KOPT-K1 (cell line): ENCODE measurements around the gene ZNRF2.
A peak's percentile ranks its signal among the peaks of the same experiment; 100 is the strongest.
"Not testable (repeated sequence)": the region's sequence is repeated elsewhere in the genome, so short reads cannot be mapped to it uniquely, and the experiment has no call there.

Experiments
- H3K27ac ChIP-seq: fragments of 200-600 bp; sonication (generic); 2 replicates; pipeline ENCODE4 v1.5.1; 2016; ENCODE audit warnings: antibody characterized with exemption, mild to moderate bottlenecking, low read depth, low read length; ENCODE audit not compliant: poor library complexity, severe bottlenecking
- H3K36me3 ChIP-seq: fragments of 200-600 bp; sonication (generic); 2 replicates; pipeline ENCODE4 v1.5.1; 2017; ENCODE audit warnings: antibody characterized with exemption, mild to moderate bottlenecking, low read length, moderate library complexity; ENCODE audit not compliant: insufficient read depth
- H3K9me3 ChIP-seq: fragments of 200-600 bp; sonication (generic); 2 replicates; pipeline ENCODE4 v1.5.1; 2017; ENCODE audit warnings: antibody characterized with exemption, low read length, mild to moderate bottlenecking; ENCODE audit not compliant: insufficient read depth, poor library complexity, severe bottlenecking

Gene ZNRF2

DNA sequence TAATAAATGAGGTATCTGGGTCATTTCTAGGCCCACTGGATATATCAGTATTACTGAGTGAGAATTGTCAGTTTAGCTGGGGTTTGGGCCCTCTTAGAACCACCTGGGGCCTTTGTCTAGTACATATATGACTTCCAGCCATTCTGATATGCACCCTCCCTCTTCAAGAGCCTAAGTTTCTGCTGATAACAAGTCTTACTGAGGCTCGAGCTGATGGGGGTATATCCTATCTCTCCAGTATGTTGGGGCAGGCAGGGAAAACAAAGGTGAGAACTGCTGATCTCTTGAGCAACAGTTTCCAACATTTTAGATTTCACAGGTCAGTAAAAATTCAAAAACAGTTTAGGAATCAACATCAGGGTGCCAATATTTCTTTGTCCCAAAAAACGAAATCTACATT, 10.8 kb upstream of the ZNRF2 start:
- Histone ChIP-seq H3K36me3 (no peaks in the 10 kb centered on the region), H3K27ac (no peak overlapping the region), H3K9me3 (no peaks in the 10 kb centered on the region)

DNA sequence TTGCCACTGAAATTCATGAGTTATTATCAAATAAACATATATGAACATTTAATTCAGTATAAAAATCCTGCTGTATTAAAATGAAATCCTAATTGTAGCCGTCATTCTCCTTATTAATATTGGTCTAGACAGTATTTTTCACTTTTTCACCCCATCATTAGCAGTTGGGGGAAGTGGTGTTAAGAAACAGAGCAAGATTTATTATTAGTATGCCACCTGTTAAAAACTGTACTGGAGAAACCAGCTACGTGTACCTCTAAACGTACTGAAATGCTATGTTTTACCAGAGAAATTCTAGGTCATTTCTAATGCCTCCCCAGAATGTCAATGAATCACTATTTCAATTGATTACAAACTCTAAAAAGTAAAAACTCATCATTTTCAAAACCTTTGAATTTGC, 9.8 kb upstream of the ZNRF2 start:
- Histone ChIP-seq H3K27ac (no peak overlapping the region), H3K36me3 (no peaks in the 10 kb centered on the region), H3K9me3 (no peaks in the 10 kb centered on the region)

- no peaks in the 10 kb centered on the region for H3K36me3 ChIP-seq
Observed at GRCh38 chr7:30276203-30276900, 8.0 kb upstream of the ZNRF2 start.

DNA sequence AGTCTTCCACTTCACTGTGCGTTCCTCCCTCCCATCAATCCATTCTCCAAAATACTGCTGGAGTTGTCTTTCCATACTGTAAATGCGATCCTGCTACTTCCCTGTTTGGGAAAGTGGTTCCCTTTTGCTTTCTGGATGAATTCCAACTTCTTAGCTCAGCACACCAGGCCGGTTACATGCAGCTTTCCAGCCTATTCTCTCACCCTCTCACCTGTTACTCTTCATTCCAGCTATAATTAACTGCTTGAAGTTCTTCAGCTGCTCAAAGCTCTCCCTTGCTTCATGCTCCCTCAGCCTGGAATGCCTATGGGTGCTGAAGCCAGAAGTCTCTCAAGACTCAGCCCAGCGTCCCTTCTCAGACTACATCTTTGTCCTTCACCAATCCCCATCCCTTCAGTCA, 6.0 kb upstream of the ZNRF2 start:
- H3K36me3 ChIP-seq: no peaks in the 10 kb centered on the region
- H3K27ac ChIP-seq: no peak overlapping the region
- H3K9me3 ChIP-seq: no peaks in the 10 kb centered on the region

More at GRCh38 chr7:30276203-30276900, 8.0 kb upstream of the ZNRF2 start:
- Histone ChIP-seq H3K27ac (no peak overlapping the region), H3K9me3 (no peaks in the 10 kb centered on the region)

DNA sequence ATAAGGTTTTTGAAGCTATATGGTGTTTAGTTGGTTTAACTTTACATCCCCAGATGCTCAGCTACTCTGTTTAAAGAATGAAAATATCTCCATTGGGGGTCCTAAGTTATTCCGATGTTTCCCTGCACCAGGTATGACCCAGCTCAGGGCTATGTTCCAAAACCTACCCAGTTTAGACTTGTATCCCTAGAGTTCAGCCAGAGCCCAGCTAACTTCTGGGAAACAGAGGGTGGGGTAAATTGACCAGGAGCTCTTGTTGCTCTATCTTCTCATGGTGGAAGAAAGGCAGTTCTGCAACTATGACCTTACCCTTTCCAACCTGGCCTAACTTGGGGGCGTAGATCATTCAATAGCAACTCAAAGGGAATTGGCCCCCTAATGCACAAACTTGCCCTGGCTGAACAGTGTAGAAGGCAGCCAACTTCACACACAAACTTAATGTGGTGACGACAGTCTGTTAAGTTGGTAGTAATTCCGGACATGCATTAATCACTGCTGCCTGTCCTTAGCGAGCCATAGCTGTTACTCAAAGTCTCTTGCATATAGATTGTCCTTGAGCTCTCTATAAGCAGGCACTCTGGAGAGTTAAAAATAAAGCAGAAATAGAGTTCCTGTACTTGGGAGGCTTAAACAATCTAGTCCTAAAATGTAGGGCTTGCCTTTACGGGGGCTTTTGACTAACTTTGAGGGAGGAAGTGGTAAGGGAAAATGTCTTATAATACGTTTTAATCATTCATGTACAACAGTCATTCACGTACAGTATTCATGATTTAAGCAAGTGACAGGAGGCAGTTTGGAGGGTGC, 5.3 kb upstream of the ZNRF2 start:
- no peaks in the 10 kb centered on the region for H3K9me3 ChIP-seq
- no peak overlapping the region for H3K27ac ChIP-seq
- no peaks in the 10 kb centered on the region for H3K36me3 ChIP-seq

- no peaks in the 10 kb centered on the region for H3K9me3 ChIP-seq
- H3K27ac ChIP-seq: no peak overlapping the region
- no peaks in the 10 kb centered on the region for H3K36me3 ChIP-seq
Observed at GRCh38 chr7:30279653-30279904, 4.8 kb upstream of the ZNRF2 start.

GRCh38 chr7:30280631-30281030, 3.8 kb upstream of the ZNRF2 start:
- Histone ChIP-seq H3K36me3 (no peaks in the 10 kb centered on the region), H3K27ac (no peak overlapping the region), H3K9me3 (no peaks in the 10 kb centered on the region)

DNA sequence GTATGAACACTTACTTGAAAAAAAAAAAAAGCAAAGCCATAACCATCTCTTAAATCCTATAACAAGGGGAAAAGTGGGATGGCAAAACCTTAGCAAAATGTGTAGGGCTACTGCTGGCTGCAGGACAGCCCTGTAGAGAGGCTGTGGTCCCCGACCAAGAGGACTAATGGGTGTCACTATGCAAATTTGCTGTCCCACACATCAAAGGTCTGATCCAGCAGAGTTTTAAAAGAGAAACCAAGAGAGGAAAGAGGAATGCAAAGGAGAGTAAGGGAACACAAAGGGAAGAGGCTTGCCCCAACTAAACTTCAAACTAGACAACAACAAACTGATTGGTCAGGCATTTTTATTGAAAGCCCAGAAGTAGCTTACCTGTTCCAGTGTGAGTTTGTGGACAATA, 3.1 kb upstream of the ZNRF2 start:
- H3K36me3 ChIP-seq: no peaks in the 10 kb centered on the region
- no peaks in the 10 kb centered on the region for H3K9me3 ChIP-seq
- no peak overlapping the region for H3K27ac ChIP-seq

DNA sequence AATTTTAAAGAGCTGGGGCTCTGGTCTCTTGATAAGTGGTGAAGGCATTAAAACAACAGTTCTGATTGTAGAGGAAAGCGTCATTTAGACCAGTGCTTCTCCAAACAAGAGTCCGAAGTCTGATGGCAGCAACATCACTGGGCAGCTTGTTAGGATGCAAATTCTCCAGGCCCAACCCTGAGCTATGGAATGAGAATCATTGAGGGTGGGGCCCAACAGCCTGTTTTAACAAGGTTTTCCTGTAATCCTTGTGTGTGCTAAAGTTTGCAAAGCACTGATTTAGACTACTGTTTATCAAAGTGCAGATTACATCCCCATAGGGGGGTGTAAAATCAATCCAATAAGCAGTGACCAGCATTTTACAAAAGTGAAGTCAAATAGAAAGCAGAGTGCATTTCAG, 2.6 kb upstream of the ZNRF2 start:
- Histone ChIP-seq H3K36me3 (no peaks in the 10 kb centered on the region), H3K27ac (no peak overlapping the region), H3K9me3 (no peaks in the 10 kb centered on the region)

- Histone ChIP-seq H3K36me3 (no peaks in the 10 kb centered on the region), H3K9me3 (no peaks in the 10 kb centered on the region), H3K27ac (no peak overlapping the region)
Observed at GRCh38 chr7:30282735-30283134, 1.7 kb upstream of the ZNRF2 start.

DNA sequence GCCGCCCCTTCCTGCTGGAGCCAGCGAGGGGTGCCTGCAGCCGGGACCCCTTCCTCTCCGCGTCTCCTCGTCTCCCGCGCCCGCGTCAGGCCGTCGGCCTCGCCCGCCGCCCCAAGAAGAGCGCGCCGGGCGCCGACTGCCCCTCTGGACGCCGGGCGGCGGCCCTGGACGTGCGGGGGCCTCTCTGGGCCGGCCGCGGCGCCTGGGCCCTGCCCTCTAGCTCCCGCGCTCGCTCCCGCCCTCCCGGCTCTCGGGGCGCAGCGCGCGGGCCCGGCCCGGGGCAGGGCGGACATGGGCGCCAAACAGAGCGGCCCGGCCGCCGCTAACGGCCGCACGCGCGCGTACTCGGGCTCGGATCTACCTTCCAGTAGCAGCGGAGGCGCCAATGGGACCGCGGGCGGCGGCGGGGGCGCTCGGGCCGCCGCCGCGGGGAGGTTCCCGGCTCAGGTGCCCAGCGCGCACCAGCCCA, 704 bp downstream of the ZNRF2 start:
- H3K27ac ChIP-seq: peak overlapping the region; percentile 91
- H3K36me3 ChIP-seq: no peaks in the 10 kb centered on the region
- H3K9me3 ChIP-seq: no peaks in the 10 kb centered on the region

DNA sequence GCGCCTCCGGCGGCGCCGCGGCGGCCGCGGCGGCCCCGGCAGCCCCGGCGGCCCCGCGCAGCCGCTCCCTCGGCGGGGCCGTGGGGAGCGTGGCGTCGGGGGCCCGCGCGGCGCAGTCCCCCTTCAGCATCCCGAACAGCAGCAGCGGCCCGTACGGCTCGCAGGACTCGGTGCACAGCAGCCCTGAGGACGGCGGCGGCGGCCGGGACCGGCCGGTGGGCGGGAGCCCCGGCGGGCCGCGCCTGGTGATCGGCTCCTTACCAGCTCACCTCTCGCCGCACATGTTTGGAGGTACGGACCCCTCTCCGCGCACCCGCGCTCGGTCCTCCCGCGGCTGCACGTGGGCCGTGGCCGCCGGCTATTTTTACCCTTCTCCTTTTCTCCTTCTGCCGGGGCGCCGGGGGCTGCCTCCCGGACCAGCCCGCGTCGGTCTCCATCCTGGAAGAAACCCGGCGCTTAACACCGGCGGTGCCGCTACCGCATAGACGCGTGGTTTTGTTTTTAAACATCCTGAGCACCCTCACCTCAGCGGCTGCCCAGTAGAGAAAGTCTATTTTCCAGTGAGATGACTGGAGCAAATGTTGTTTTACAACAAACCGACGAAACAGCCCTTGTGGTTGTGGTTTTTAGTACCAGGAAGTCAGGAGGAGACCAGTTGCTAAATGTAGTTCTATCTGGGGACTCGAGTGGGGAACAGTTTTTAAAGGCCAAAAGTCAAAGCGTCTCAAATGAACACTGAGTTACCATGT, 1.3 kb downstream of the ZNRF2 start:
- Histone ChIP-seq H3K9me3 (no peaks in the 10 kb centered on the region), H3K27ac (peak overlapping the region; percentile 91)

DNA sequence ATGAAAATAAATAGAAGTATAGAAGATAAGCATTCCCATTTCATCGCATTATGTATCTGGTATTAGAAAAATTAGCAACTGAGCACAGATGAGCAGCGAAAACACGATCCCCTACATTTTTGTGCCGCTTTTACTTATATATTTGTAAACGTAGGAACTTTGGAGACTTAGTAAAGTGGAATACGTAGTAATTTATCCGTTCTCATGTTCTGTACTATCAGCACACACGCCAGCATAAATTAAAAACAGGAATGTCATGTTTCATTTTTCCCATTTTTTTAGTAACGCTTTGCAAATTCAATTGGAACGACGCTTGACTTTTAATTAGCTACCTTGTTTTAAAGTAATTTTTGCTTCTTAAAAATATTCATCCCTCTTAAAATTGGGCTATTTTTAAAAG, 2.4 kb downstream of the ZNRF2 start:
- peak overlapping the region; percentile 8 for H3K27ac ChIP-seq
- no peaks in the 10 kb centered on the region for H3K9me3 ChIP-seq
- no peaks in the 10 kb centered on the region for H3K36me3 ChIP-seq

More for the DNA sequence above, 1.3 kb downstream of the ZNRF2 start:
- H3K36me3 ChIP-seq: no peaks in the 10 kb centered on the region

GRCh38 chr7:30287625-30288024, 3.2 kb downstream of the ZNRF2 start:
- not testable (repeated sequence) for H3K36me3 ChIP-seq, H3K27ac ChIP-seq, H3K9me3 ChIP-seq

GRCh38 chr7:30289634-30290033, 5.2 kb downstream of the ZNRF2 start:
- not testable (repeated sequence) for H3K9me3 ChIP-seq, H3K36me3 ChIP-seq, H3K27ac ChIP-seq
